ENCODE measurements around the gene OR6P1.

Gene OR6P1, protein sequence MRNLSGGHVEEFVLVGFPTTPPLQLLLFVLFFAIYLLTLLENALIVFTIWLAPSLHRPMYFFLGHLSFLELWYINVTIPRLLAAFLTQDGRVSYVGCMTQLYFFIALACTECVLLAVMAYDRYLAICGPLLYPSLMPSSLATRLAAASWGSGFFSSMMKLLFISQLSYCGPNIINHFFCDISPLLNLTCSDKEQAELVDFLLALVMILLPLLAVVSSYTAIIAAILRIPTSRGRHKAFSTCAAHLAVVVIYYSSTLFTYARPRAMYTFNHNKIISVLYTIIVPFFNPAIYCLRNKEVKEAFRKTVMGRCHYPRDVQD

DNA sequence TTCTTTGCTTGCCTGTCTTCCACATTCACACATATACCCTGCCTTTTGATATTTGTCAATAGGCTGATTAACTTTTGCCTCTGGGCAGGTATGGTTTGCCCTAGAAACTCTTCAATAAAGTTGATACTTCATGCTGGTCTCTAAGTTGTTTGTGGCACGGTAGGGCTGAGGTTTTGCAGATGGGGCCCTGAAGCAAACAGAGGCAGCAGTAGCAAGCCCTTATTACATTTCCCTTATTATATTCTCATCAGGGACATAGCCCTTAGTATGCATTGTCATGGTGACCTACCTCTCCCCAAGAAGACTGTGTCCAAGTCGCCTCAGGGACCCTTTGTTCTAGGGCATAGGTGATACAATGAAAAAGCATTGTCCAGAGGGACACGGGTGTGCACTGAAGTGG is at the start of gene OR6P1:
Gene OR6P1, minus strand, starts transcription at position 101 of the 400 bp plus-strand sequence. CDS start 6,976 bp downstream, outside the sequence.
- no peak for DNase-seq

DNA sequence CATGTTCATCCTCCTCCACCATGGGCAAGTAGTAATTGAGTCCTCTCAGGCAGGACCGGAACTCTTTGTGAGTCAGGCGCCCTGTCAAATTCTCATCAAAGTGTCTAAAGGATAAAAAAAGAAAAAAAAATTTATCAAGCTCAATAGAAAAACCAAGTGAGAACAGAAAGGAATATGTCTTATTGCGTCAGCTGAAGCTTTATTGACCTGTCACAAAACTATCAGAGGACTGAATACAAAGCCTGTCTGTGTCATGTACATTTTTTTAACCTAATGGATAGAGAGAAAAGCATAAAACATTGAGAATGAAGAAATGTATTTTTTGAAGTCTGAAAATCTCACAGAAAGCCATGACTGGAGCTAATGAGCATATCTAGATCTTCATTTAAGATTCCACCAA is 43.4 kb upstream of the OR6P1 start:
- no peak for DNase-seq

DNA sequence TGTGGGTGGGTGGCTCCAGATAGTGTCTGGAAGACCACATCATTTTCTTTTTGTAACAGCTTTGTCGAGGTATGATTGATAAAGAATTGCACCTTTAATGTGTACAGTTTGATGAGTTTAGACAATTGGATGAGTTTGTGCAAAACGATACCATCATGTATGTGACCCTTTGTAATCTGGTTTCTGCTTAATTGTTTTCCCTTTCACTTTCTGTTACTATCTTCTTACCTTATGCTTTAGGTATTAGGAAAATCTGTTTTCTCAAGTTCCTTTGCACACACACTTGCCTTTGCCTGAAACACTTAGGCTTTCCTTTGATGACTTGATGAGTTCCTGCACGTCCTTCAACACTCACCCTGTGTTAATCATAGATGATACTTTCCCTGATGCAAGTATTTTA is 41.5 kb upstream of the OR6P1 start:
- no peak for DNase-seq

DNA sequence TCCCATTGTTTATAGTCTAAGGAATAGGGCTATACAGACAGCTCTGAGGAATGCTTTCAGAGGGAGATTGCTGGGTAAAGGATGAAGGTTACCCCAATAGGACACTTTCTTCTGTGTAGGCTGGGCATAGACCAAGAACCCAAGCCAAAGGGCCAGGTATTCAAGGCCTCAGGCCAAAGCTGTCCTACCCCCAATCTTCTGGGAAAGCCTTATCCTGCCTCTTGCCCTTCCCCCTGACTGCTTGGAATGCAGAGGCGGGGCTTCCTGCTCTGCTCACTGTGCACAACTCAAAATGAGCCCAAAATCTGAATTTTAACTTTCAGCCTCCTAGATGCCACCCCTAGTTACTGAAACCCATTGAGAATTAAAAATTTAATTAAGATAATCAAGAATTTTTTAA is 36.9 kb upstream of the OR6P1 start:
- no peak for DNase-seq

DNA sequence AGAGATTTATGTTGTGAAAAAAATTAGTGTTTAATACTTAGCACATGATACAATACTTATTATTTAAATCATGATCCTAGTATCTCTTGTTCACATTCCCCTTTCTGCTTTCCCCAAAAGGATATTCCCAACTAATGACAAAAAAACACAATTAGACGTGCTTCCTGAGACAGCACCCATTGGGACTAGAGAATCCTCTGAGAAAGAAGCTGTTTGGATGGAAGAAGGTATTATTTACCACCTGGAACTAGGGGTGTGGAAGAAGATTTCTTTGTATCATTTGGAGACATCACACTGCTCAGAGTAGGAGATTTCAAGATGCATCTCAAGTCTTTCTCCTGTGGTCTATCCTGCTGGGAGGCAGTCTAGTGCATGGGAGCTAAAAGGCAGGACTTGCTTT is 34.6 kb upstream of the OR6P1 start, which contains the start of gene OR10Z1:
Gene OR10Z1, plus strand, starts transcription at position 301 of the 400 bp plus-strand sequence. CDS start 1,171 bp downstream, outside the sequence.
- DNase-seq, result no peak

DNA sequence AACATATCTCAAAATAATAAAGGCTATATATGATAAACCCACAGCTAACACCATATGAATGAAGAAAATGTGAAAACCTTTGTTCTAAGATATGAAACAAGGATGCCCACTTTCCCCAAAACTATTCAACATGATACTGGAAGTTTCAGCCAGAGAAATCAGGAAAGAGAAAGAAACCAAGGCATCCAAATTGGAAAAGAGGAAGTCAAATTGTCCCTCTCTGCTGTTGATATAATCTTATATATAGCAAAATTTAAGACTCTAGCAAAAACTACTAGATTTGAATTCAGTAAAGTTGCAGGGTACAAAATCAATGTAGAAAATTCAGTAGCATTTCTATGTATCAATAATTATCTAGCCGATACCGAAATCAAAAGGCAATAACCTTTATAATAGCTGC is 30.4 kb upstream of the OR6P1 start:
- no peak for DNase-seq

DNA sequence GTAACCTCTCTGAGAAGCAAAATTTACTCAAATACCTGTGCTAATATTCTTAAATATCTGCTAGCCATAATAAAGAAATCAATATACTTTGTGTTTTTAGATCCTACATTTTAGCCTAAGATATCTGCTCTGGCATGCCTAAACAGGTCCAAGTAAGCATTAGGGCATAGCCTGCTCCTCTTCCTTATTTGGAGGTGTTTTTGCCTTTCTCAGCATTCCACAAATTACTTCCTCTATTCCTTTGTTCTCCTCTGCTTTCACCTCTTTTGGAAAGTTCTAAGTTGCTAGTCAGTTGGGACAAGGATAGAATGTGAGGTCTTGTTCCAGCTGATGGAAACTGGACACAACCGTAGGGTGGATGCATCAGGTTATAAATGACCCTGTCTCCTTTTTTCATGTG is 16.6 kb upstream of the OR6P1 start:
- DNase-seq, result no peak

DNA sequence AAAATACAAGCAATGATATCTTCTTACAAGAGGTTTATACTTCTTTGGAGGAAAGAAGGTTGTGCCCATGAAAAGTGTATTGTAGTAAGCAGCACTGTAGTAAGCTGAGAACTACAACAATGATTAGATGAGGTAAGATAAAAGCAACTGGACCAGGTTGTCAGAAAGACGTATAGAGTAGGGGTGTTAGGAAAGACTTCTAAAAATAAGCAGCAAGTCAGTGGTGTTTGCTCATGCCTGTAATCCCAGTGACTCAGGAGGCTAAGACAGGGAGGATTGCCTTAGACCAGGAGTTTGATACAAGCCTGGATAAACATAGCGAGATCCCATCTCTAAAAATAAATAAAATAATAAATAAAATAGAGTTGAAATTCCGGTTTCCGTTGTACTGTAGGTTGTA is 13.6 kb upstream of the OR6P1 start:
- DNase-seq, result no peak

DNA sequence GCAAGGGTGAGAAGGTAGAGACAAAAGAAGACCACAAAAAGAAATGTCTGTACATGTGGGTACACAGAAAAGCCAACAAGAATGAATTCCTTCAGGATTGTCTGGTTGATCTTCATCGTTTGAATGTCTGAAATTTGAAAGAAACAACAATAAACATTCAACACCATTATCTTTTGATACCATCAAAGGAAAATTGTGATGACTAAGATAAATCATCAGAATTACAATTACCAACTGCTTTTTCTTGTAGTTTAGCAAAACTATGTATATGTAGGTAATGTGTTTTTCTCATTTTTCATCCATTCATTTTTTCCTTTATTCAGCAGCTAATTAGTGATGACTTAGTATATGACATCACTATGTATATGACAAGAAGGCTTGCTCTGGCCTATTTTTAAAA is 9.4 kb upstream of the OR6P1 start, which contains the start of gene OR10X1:
Gene OR10X1, minus strand, starts transcription at position 167 of the 400 bp plus-strand sequence. Its CDS starts 0 bp downstream, at position 167.
- no peak for DNase-seq

DNA sequence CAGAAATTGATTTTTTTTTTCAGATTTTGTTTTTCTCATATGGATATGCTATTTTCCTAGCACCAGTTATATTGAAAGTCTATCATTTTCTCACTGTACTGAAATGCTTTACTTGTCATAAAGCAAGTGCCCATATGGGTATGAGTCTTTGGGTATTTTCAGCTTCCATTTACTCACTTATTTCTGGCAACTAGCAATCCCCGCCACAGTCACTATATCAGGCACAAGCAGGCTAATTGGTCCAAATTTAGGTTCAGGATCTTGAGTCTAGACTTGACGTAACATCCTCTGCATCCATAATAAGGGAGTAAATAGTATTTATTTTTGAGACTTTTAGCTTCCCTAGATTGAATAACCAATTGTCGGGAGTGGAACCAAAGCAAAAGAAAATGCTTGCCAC is 7.2 kb upstream of the OR6P1 start:
- DNase-seq, result no peak

DNA sequence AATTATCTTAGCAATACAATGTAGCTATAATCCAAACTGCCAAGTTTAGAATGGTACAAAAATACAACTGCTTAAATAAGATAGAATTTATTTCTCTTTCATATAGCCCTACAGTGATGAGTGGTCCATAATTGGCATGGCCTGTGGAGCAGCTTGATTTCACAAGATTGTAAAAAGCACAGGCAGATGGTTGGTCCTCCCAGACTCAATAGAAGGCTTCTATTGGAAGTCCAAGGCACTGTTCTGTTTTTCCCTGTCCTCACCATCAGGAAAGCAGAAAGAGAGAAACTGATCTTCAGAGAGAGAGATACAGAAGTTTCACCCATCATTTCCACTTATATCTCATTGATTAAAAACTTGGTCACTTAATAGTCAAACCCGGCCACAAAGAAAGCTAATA is 1.8 kb upstream of the OR6P1 start:
- DNase-seq, result no peak

DNA sequence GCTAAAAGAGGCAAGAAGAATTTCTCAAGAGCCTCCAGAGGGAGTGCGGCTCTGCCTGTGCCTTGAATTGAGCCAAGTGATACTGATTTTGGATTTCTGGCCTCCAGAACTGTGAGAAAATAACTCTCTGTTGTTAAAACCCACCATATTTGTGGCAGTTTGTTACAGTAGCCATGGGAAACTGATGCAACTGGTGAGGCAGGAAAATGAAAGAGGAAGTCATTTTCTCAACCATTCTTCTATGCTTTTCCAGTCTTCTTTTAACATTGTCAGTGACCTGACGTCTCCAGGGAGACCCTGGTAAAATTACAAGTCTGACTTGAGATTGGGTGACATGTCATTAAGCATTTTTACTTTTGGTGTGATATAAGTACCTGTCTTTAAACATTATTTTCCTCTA is 5.8 kb downstream of the OR6P1 start:
- no peak for DNase-seq

DNA sequence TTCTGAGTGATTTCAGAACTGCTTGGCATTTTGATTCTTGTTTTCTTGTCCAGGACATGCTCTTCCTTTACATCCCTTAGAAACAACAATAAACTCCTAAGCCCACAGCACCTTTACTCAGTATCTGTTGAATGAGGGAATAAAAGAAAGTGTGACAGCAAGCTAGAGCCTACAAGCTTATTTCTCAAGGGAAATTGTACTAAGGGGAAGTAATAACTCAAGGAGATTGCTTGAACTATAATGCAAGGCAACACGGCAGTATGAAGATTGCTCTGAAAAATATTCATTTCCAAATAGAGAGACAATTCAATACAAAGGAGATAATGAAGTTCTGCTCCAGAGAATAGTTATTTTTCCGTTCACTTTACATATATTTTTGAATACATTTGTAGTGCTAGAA is 6.5 kb downstream of the OR6P1 start:
- no peak for DNase-seq

DNA sequence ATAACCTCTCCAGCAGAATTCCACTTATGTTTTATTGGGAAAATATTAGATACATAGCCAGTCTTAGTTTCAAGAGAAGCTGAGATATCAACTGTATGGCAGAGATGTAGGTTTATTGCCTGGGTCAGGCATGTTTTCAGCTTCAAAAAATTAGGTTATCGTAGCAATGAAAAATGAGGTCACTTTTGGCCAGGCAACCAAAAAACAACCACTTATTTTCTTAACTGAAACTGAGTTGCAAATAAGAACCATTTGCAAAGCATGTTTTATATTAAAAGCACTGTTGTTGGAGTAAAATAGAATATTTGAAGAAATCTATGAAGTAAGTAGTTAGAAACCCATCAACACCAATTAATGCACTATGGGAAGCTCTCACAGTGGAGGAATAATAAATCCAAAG is 10.7 kb downstream of the OR6P1 start:
- no peak for DNase-seq

DNA sequence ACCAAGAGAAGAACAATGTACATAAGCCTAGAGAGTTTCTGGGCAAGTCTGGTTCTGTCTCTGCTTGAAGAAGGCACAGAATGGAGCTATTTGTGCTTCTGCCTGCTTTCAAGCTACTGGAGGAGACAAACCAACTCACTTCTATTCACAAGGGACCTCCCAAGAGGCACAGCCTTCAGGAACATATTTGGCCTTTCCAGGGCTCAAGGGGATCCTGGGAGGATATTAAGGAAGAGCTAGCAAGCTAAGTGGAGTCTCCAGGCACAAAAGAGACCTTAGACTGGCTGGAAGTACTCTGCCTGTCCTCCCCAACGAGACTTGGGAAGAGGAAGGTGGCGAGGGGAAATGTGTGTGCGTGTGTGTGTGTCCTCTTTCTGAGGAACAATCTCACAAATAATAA is 16.0 kb downstream of the OR6P1 start, which contains the start of gene OR6Y1:
Gene OR6Y1, minus strand, starts transcription at position 54 of the 400 bp plus-strand sequence. CDS start 6,300 bp downstream, outside the sequence.
- DNase-seq, result no peak

DNA sequence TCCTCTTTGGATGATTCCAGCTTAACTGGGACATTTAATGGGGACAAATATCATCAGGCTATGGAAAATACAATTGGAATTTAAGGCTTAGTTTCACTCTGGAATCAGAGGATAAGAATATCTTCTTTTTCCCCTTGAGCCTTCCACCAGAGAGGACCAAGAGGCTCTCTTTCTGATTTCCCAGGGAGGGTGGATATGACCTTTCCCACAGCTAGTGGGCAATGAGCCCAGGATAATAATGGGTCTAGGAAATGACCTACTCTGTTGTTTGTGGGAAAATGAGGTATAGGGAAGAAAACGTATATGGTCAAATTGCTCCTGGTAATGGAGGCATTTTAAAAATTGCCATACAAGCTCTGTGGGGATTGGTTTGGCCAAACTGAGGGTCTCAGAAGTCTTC is 18.1 kb downstream of the OR6P1 start:
- DNase-seq, result no peak

DNA sequence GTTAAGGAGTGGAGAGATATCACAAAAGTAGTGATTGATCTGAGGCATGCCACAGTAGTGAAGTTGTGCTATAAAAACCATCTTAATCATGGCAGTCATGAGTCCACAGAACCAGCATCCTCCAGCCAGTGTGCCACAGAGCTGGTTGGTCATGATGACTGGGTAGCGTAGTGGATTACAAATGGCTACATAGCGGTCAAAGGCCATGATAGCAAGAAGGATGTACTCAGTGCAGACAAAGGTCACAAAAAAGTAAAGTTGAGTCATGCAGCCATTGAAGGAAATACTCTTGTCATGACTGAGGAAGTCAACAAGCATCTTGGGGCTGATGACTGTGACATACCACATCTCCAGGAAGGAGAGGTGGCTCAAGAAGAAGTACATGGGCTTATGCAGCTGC is 22.8 kb downstream of the OR6P1 start:
- no peak for DNase-seq

DNA sequence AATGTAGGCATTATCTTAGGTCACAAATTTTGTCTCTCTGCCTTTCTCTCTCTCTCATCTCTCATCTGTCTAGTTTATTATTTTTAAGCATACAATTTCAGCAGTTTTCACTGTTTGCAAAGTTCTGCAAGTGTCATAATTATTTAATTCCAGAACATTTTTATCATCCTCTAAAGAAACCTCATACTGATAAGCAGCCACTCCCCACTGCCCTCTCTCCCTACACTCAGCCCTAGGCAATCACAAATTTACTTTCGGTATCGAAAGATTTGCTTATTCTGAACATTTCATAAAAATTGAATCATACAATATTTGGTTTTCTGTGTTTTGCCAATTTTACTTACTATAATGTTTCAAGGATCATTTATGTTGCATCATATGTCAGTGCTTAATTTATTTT is 32.8 kb downstream of the OR6P1 start:
- DNase-seq, result no peak

DNA sequence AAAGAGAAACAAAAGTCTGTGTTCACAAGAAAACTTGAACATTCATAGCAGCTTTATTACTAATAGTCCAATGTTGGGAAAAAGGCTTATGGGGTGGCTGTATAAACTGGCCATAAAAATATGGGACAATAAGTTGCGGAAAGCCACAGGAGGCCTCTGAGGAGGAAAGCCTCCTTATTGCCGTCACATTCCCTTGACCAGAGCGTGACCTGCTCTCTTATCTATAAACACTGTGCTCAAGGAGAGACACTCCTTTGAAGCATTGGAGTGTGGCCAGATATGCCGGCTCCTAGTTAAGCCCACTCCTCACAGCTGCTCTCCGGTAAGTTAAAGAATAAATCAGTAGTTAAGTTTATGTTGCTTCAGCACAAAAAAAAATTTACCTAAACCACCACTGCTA is 35.9 kb downstream of the OR6P1 start:
- no peak for DNase-seq

DNA sequence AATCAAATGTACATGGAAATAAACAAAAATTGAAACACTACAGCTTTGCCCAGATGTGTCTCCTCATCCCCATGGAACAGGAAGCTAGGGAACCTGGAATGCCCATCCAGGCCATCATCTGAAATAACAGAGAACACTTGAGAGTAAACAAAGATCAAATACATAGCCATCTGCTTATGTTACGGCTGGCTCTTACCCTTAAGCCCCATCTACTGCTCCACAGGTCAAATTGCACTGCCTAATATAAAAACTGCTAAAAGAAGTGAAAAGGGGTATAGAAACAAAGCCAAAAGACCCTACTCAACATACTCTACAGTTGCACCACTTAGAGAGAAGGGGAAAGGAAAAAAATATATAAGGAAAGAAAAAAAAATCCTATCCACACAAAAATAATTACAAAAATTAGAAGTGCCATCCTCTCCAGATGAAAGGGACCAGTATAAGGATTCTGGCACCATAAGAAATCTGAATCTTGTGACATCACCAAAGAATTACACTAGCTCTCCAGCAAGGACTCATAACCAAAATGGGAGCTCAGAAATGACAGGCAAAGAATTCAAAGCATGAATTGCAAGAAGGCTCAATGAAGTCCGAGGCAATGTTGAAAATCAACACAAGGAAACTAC is 43.1 kb downstream of the OR6P1 start:
- DNase-seq, result no peak

DNA sequence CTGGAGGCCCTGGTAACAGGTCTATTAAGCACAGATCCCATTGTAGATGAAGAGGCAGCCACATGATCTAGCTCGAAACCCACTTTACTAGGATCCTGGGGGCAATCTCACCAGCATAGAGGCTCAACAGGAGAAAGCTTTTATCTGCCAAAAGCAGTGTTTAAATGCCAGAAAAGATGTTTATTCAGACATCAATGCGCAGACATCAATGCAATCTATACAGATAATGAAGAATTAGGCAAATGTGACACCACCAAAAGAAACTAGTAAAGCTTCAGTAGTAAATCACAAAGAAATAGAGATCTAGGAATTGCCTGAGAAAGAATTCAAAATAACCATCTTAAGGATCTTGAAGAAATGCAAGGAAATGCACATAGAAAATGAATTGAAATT is 48.7 kb downstream of the OR6P1 start:
- DNase-seq, result no peak

DNA sequence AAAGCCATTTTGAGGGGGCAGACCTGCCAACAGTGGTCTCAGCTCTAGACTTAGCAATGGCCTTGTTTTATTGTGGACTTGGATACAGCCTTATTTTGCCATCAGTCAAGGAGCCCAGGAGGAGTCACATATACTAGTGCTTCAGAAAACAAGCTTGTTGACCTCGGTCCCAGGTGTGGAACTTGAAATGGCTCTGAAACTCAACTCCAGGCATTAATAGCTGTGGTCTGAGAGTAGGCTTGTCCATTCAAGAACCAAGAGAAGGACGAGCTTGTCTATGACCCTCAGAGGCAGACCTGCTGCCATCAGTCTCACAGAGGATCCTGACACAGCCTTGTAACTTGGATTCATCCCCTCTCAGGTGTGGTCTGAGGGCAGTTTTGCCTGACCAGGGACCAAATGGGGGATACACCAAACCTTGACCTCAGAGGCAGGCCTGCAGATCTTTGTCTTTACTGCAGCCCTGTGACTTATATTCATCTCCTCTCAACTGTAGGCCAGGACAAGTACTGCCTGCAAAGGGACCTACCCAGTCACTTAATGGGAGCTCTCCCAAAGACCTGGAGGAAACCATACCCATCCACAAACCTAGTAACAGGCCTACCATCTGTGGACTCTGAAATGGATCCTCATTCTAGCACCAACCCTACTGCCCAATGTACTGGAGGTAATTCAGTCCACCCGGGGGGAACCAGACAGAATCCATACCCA is 49.3 kb downstream of the OR6P1 start:
- no peak for DNase-seq

DNA sequence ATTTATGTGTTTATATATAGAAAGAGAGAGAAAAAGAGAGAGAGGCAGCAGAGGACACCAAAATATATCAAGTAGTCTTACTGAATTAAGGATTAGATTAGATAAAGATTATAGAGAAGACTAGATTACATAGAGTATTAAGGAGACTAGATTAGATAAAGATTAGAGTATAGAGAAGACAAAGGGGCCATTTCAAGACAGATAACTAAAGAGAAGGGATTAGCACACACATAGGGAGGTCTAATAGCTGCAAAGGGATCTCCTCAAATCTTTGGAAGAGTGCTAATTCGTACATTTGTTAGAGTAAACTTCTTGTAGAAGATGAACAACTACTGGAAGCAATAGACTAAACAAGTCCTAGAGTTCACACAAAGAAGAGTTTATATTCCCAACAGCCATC is 50.4 kb downstream of the OR6P1 start:
- DNase-seq, result no peak

DNA sequence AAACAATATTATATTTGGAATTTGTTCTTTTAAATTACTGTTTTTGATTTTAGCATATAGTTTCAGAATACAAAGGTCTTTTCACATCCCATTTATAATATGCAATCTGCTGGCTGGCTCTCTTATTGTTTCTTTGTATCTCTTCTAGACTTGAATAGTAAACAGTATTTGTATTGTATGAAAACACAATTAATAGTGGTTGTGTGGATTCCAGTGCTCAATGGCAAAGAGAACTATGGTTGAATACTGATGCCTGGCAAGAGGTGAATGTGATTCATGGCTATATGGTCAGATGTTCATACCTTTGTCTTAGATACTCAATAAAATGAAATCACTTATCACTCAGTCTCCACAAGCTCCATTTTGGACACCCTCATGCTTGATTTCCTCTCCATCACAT is 53.4 kb downstream of the OR6P1 start:
- DNase-seq, result no peak

All from T1000 (cell line).